Measurements from ENCODE around the gene EPAS1. TPM values are rescaled to one million over a fixed set of nuclear protein-coding genes. Genes with fewer than 3 reads are reported as not detected.

Gene EPAS1
- total and polyA plus RNA-seq, 2 of the 8 experiments (the other 6 are each of a cell fraction or from before 2014, with no cell fraction given): 2.0 to 4.9 TPM

- Histone ChIP-seq H4K20me1 (replicated peaks in 1 of 2; ENCODE audit: control insufficient read depth in 1 of 2, insufficient read depth in 2 of 2, low read length in 2 of 2) (no peaks in the 10 kb centered on the region), H3K23me2 (ENCODE audit: low read depth, low read length) (no peaks in the 10 kb centered on the region), H4K8ac (ENCODE audit: extremely low read depth, insufficient read depth, low read length) (no peak overlapping the region), H2BK5ac (ENCODE audit: low read depth, low read length) (no peak overlapping the region), H2BK20ac (ENCODE audit: low read length) (no peak overlapping the region), H3K79me2 (ENCODE audit: control insufficient read depth in 1 of 2, insufficient read depth in 2 of 2, low read length in 2 of 2) (no peaks in the 10 kb centered on the region), H4K91ac (replicated peaks; ENCODE audit: insufficient read length, low read length) (no peak overlapping the region), H3K27ac (ENCODE audit: low read depth, low read length) (no peak overlapping the region), H2BK120ac (replicated peaks; ENCODE audit: low read depth, low read length) (no peak overlapping the region), H3K4me3 (ENCODE audit: extremely low read depth in 1 of 4, insufficient read depth in 2 of 4, low read depth in 3 of 4, low read length in 4 of 4) (no peak overlapping the region), H2BK15ac (ENCODE audit: low read length) (no peak overlapping the region), H2AFZ (ENCODE audit: low read length) (no peak overlapping the region), H3K9me3 (ENCODE audit: insufficient read depth in 2 of 2, low read depth in 1 of 2, low read length in 1 of 2) (no peaks in the 10 kb centered on the region), H3K18ac (ENCODE audit: extremely low read depth, low read length) (no peak overlapping the region), H3K4me2 (ENCODE audit: insufficient read depth in 1 of 2, low read depth in 2 of 2, low read length in 2 of 2) (no peak overlapping the region), H4K5ac (ENCODE audit: insufficient read length, low read depth, low read length) (no peak overlapping the region), H3K9ac (replicated peaks in 1 of 4; ENCODE audit: extremely low read depth in 1 of 4, low read depth in 3 of 4, low read length in 3 of 4) (no peak overlapping the region), H2BK12ac (ENCODE audit: low read depth, low read length) (no peak overlapping the region), H3K4me1 (replicated peaks in 1 of 4; ENCODE audit: control insufficient read depth in 3 of 4, insufficient read depth in 4 of 4, low read length in 3 of 4) (no peaks in the 10 kb centered on the region), H3K4ac (replicated peaks; ENCODE audit: insufficient read length, low read depth, low read length) (no peak overlapping the region), H3K79me1 (ENCODE audit: low read depth, low read length) (no peaks in the 10 kb centered on the region), H2AK5ac (ENCODE audit: low read depth, low read length) (no peak overlapping the region), H3K14ac (ENCODE audit: insufficient read length) (no peak overlapping the region), H3K23ac (ENCODE audit: insufficient read length) (no peak overlapping the region), H3K36me3 (ENCODE audit: control insufficient read depth in 2 of 4, insufficient read depth in 4 of 4, low read length in 3 of 4) (no peaks in the 10 kb centered on the region), H3K56ac (replicated peaks; ENCODE audit: insufficient read length, low read depth, low read length) (no peak overlapping the region), H3K27me3 (replicated peaks in 1 of 4; ENCODE audit: control insufficient read depth in 3 of 4, extremely low read depth in 1 of 4, insufficient read depth in 3 of 4, low read length in 3 of 4) (no peaks in the 10 kb centered on the region)
- DNase-seq (ENCODE audit: low read depth in 1 of 2, low spot score in 2 of 2) (no peak), FAIRE-seq (no peak)
- ChIA-PET CTCF (ENCODE audit: partially characterized antibody) (interaction anchor here (0.5 to 0.6 kb wide), 2 partner anchors 44 to 366 kb away, joined by 3 to 4 read pairs; no protein-coding TSS in a partner anchor), POLR2A (ENCODE audit: partially characterized antibody) (interaction anchor here (0.6 kb wide), 1 partner anchor 26 kb away, joined by 3 read pairs; no protein-coding TSS in a partner anchor)
- WGBS, 2 experiments (ENCODE audit: extremely low coverage in 1 of 2, insufficient coverage in 1 of 2, insufficient read length in 1 of 2, insufficient replicate concordance in 2 of 2, low coverage in 1 of 2, low lambda C conversion rate in 2 of 2, missing lambda C conversion rate in 1 of 2): 87% methylated on average over 4 of the region's 4 CpGs; no CpG with 5 or more reads in 1 of the 2 experiments
- TF ChIP-seq NANOG (IDR thresholded peaks at IDR 0.05; ENCODE audit: insufficient read depth, low read depth, low read length, poor library complexity, severe bottlenecking) (no peak), RAD21 (IDR thresholded peaks at IDR 0.05 in 1 of 2, conservative IDR thresholded peaks at IDR 0.05 in 1 of 2; ENCODE audit: low read depth in 2 of 2, low read length in 2 of 2) (no peak), USF2 (IDR thresholded peaks at IDR 0.05; ENCODE audit: low read length) (no peak), RXRA (IDR thresholded peaks at IDR 0.05; ENCODE audit: insufficient read depth, low read depth, low read length) (no peak), KDM4A (IDR thresholded peaks at IDR 0.05; ENCODE audit: low read depth, low read length, severe bottlenecking) (no peak), CHD2 (IDR thresholded peaks at IDR 0.05; ENCODE audit: low read length) (no peak), CHD1 (IDR thresholded peaks at IDR 0.05; ENCODE audit: low read depth, low read length) (no peak), ATF2 (IDR thresholded peaks at IDR 0.05; ENCODE audit: low read length) (no peak), SAP30 (IDR thresholded peaks at IDR 0.05; ENCODE audit: insufficient read depth, insufficient replicate concordance, low read length) (no peak), MAFK (IDR thresholded peaks at IDR 0.05; ENCODE audit: low read depth, low read length) (no peak), SRF (IDR thresholded peaks at IDR 0.05; ENCODE audit: low read depth, low read length) (no peak)
Observed at GRCh38 chr2:46409756-46410155, 112.5 kb downstream of the EPAS1 start.
